ENCODE measurements around the gene HOXB9.
A peak's percentile ranks its signal among the peaks of the same experiment; 100 is the strongest.

The HOXB9 gene

GRCh38 chr17:48623583-48623982 lies 2.6 kb downstream of the HOXB9 start:
- no peak for DNase-seq

GRCh38 chr17:48622857-48623256 lies 3.3 kb downstream of the HOXB9 start:
- no peak for DNase-seq

- DNase-seq: no peak
Measured at GRCh38 chr17:48621410-48622392, 4.5 kb downstream of the HOXB9 start.

- DNase-seq: no peak
Measured at GRCh38 chr17:48620461-48621139, 5.6 kb downstream of the HOXB9 start.

GRCh38 chr17:48619826-48620449 lies 6.2 kb downstream of the HOXB9 start:
- DNase-seq: no peak

GRCh38 chr17:48618256-48618896 lies 7.8 kb downstream of the HOXB9 start:
- DNase-seq: peak; percentile 71

- DNase-seq: no peak
Measured at GRCh38 chr17:48617471-48618255, 8.5 kb downstream of the HOXB9 start.

GRCh38 chr17:48616717-48617470 lies 9.3 kb downstream of the HOXB9 start:
- DNase-seq: no peak

GRCh38 chr17:48615963-48616716 lies 10.0 kb downstream of the HOXB9 start:
- no peak for DNase-seq

- DNase-seq: no peak
Measured at GRCh38 chr17:48615047-48615962, 10.9 kb downstream of the HOXB9 start, which contains the start of gene HOXB8. Gene HOXB8 (minus strand): TSS chr17:48615292. CDS start chr17:48614704, 588 bp downstream.

- no peak for DNase-seq
Measured at GRCh38 chr17:48613862-48614694, 12.1 kb downstream of the HOXB9 start.

- DNase-seq: peak; percentile 30
Measured at GRCh38 chr17:48612854-48613691, 13.1 kb downstream of the HOXB9 start.

GRCh38 chr17:48612456-48612853 lies 13.7 kb downstream of the HOXB9 start:
- DNase-seq: no peak

- peak; percentile 41 for DNase-seq
Measured at GRCh38 chr17:48611681-48612455, 14.3 kb downstream of the HOXB9 start.

GRCh38 chr17:48611213-48611612 lies 14.9 kb downstream of the HOXB9 start:
- DNase-seq: no peak

Measured in NCI-H1694 (cell line).